ENCODE results near the gene ATE1. TPM values are rescaled to one million over a fixed set of nuclear protein-coding genes. Genes with fewer than 3 reads are reported as not detected.
A peak's percentile ranks its signal among the peaks of the same experiment; 100 is the strongest.

The ATE1 gene
- total RNA-seq, 4 donors from 2014 or later = 31.4 to 47.9 (median 38.3) TPM

DNA sequence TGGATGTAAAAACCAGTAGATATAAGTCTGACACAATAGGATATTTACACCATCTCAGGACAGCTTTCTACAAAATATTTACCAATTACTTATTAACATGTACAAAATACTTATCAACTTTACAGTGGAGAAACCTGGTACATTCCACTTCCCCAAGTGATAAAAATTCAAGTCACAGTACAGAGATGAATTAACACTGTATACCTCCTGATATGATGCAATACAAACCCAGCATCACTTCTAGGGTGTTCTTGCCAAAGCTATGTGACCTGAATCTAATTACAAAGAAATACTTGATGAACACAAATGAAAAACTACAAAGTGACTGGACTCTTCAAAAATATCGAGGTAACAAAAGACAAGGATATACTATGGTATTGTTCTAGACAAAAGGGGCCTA lies 173.2 kb downstream of the ATE1 start:
- Histone ChIP-seq H3K4me1 (no peaks in the 10 kb centered on the region), H3K9me3 (peaks cover 0 to 14% (median 4%) of the 10 kb centered on the region in 4 donors), H3K27ac (no peak overlapping the region), H3K4me3 (no peak overlapping the region), H3K36me3 (peaks cover 0 to 20% (median 0%) of the 10 kb centered on the region in 3 donors), H3K27me3 (no peaks in the 10 kb centered on the region)
- DNase-seq = no peak
- TF ChIP-seq POLR2A (IDR thresholded peaks at IDR 0.05) = no peak
- TF ChIP-seq, protein P1, sequence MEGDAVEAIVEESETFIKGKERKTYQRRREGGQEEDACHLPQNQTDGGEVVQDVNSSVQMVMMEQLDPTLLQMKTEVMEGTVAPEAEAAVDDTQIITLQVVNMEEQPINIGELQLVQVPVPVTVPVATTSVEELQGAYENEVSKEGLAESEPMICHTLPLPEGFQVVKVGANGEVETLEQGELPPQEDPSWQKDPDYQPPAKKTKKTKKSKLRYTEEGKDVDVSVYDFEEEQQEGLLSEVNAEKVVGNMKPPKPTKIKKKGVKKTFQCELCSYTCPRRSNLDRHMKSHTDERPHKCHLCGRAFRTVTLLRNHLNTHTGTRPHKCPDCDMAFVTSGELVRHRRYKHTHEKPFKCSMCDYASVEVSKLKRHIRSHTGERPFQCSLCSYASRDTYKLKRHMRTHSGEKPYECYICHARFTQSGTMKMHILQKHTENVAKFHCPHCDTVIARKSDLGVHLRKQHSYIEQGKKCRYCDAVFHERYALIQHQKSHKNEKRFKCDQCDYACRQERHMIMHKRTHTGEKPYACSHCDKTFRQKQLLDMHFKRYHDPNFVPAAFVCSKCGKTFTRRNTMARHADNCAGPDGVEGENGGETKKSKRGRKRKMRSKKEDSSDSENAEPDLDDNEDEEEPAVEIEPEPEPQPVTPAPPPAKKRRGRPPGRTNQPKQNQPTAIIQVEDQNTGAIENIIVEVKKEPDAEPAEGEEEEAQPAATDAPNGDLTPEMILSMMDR (IDR thresholded peaks at IDR 0.05) = no peak

DNA sequence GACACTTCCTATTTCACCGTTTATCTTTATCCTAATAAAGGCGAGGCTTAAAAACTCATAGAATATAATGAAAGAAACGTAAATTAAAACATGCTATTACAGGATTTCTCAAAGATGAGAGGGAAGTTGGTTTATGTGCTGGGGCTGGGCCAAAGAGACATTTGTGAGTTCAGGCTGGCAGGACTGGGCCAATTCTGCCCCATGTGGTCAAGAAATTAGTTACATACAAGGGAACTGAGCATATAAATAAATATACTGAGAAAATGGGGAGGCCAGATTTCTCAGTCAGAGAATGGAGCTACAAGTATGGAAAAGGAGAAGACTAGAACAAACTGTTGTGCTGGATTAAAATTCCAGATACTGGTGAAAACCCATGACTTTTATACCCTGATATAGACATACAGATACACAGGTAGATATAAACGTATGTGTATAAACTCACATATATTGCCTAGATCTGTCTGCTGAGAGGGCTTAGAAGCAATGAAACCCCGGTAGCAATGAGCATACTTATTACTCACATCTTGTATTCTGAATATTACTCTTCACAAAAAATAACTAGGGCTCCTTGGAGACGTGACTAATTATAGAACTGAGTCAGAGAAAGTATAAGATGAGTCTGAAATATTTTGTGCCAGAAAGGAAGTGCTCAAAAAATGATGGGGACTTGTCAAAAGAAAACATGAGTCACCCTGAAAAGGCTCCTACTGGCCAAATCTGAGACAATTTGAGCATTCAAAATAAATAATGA lies 173.9 kb downstream of the ATE1 start:
- no peak for DNase-seq
- H3K27ac ChIP-seq = no peak overlapping the region
- TF ChIP-seq, protein P1 (IDR thresholded peaks at IDR 0.05) = peak in 1 of 6 experiments; percentile 2
- TF ChIP-seq POLR2A (IDR thresholded peaks at IDR 0.05) = no peak
- peaks cover 0 to 20% (median 0%) of the 10 kb centered on the region in 3 donors for H3K36me3 ChIP-seq
- no peaks in the 10 kb centered on the region for H3K27me3 ChIP-seq
- no peak overlapping the region for H3K4me3 ChIP-seq
- H3K9me3 ChIP-seq = peaks cover 0 to 12% (median 4%) of the 10 kb centered on the region in 4 donors
- H3K4me1 ChIP-seq = no peaks in the 10 kb centered on the region

DNA sequence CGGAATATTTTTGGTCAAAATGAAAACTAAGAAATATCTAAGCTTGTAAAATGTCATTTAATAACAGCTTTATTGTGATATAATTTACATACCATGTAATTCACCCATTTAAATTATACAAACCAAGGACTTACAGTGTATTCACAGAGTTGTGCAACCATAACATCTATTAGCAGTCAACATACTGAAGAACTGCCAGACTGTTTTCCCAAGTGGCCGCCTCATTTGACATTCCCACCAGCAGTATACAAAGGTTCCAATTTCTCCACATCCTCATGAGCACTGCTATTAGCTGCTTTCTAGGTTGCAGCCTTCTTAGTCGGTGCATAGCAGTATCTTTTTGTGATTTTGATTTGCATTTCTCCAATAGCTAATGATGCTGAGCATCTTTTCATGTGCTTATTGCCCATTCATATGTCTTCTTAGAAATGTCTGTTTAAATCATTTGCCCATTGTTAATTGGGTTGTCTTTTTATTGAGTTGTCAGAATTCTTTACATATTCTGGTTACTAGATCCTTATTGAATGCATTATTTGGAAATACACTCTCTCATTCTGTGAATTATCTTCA lies 176.6 kb downstream of the ATE1 start:
- TF ChIP-seq, protein P1 (IDR thresholded peaks at IDR 0.05) = no peak
- TF ChIP-seq POLR2A (IDR thresholded peaks at IDR 0.05) = no peak
- H3K36me3 ChIP-seq = no peaks in the 10 kb centered on the region
- H3K9me3 ChIP-seq = peaks cover 0 to under 1% (median 0%) of the 10 kb centered on the region in 4 donors
- H3K27me3 ChIP-seq = no peaks in the 10 kb centered on the region
- H3K4me1 ChIP-seq = no peaks in the 10 kb centered on the region
- no peak overlapping the region for H3K27ac ChIP-seq
- no peak for DNase-seq
- H3K4me3 ChIP-seq = no peak overlapping the region

DNA sequence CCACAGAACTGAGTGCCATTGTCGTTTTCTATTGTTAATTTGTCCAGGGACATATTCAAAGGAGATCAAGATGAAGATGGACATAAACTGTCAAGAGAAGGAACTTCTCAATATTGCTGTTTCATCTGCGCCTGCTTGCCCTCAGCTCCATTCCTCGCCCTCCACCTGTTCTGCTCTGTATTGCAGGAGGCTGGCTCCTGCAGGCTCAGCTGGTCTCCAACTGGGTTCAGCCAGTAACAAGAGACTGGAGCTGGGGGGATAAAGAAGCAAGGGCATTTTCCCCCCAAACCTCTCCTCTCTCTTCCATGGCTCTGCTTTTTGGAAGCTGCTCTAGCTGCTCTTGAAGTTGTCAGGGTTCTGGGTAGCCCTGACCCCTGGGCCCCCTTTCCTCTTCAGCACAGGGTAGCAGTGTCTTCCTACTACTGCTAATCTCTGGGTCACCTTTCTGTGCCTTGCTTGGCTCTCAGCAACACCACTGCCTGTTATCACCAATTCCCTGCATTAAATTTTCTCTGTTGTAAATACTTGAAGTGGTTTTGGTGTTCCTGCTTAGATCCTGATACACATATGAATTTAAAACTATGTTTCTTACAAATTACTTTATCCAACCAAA lies 180.6 kb downstream of the ATE1 start:
- DNase-seq = no peak
- Histone ChIP-seq H3K27ac (no peak overlapping the region), H3K4me1 (no peaks in the 10 kb centered on the region), H3K9me3 (no peaks in the 10 kb centered on the region), H3K36me3 (peaks cover 0 to 6% (median 0%) of the 10 kb centered on the region in 3 donors), H3K4me3 (no peak overlapping the region), H3K27me3 (no peaks in the 10 kb centered on the region)
- TF ChIP-seq, protein P1 (IDR thresholded peaks at IDR 0.05) = no peak
- TF ChIP-seq POLR2A (IDR thresholded peaks at IDR 0.05) = no peak

DNA sequence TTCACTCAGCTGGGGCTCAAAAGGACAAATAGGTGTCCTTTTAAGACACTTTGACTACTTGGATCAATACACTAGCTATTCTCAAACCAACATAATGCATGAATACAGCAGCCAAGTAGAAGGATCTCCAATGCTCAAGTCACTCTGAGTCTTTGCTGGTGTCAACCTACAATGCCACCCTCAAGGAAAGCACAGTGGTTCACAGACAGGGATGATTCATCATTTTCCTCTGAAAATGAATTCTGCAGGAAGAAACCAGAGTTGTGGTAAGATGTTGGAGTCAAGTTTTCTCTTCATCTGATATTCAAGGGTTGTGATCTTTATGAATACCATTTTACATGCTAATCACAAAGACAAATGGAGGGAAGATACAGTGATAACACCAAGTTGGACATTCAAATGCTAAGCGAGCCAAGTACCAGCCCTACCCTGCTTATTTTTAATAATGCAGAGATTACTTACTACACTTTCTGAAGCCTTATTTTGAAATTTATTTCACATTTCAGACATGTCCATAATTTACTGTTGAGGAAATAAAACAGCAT lies 186.5 kb downstream of the ATE1 start:
- H3K36me3 ChIP-seq = peaks cover 0 to 6% (median 0%) of the 10 kb centered on the region in 3 donors
- no peaks in the 10 kb centered on the region for H3K4me1 ChIP-seq
- no peaks in the 10 kb centered on the region for H3K27me3 ChIP-seq
- H3K4me3 ChIP-seq = no peak overlapping the region
- no peak for DNase-seq
- no peak overlapping the region for H3K27ac ChIP-seq
- TF ChIP-seq, protein P1 (IDR thresholded peaks at IDR 0.05) = no peak
- TF ChIP-seq POLR2A (IDR thresholded peaks at IDR 0.05) = no peak
- H3K9me3 ChIP-seq = no peaks in the 10 kb centered on the region

All from Peyer's patch (tissue), 4 donors.